Measurements from ENCODE around the gene AFAP1.

The AFAP1 gene

GRCh38 chr4:7827566-7827965 is 112.1 kb downstream of the AFAP1 start:
- H3K27ac ChIP-seq: peak overlapping the region; percentile 73 to 84
- TF ChIP-seq CTCF (IDR thresholded peaks at IDR 0.05): no peak
- DNase-seq (ENCODE audit: low spot score): peak; percentile 49

GRCh38 chr4:7826909-7827306 is 112.8 kb downstream of the AFAP1 start:
- TF ChIP-seq CTCF (IDR thresholded peaks at IDR 0.05): no peak
- H3K27ac ChIP-seq: no peak overlapping the region

More at GRCh38 chr4:7827566-7827965, 112.1 kb downstream of the AFAP1 start:
- no peak overlapping the region for H3K4me3 ChIP-seq

GRCh38 chr4:7826176-7826908 is 113.3 kb downstream of the AFAP1 start:
- H3K27ac ChIP-seq: no peak overlapping the region
- no peak for TF ChIP-seq CTCF (IDR thresholded peaks at IDR 0.05)
- H3K4me3 ChIP-seq: no peak overlapping the region
- DNase-seq (ENCODE audit: low spot score): peak; percentile 67

More at GRCh38 chr4:7826909-7827306, 112.8 kb downstream of the AFAP1 start:
- H3K4me3 ChIP-seq: no peak overlapping the region
- peak; percentile 26 for DNase-seq (ENCODE audit: low spot score)

- no peak overlapping the region for H3K4me3 ChIP-seq
- H3K27ac ChIP-seq: peak overlapping the region in 1 of 2 donors; percentile 89
- no peak for TF ChIP-seq CTCF (IDR thresholded peaks at IDR 0.05)
- DNase-seq (ENCODE audit: low spot score): no peak
These were observed 115.4 kb downstream of the AFAP1 start for GRCh38 chr4:7824218-7824617.

GRCh38 chr4:7823416-7823824 is 116.2 kb downstream of the AFAP1 start:
- peak overlapping the region; percentile 37 for H3K4me3 ChIP-seq
- peak; percentile 91 for DNase-seq (ENCODE audit: low spot score)
- peak overlapping the region; percentile 83 to 89 for H3K27ac ChIP-seq
- no peak for TF ChIP-seq CTCF (IDR thresholded peaks at IDR 0.05)

- no peak for TF ChIP-seq CTCF (IDR thresholded peaks at IDR 0.05)
- peak; percentile 74 for DNase-seq (ENCODE audit: low spot score)
- Histone ChIP-seq H3K27ac (peak overlapping the region; percentile 83 to 89), H3K4me3 (no peak overlapping the region)
These were observed 116.8 kb downstream of the AFAP1 start for GRCh38 chr4:7822877-7823276.

GRCh38 chr4:7822137-7822505 is 117.5 kb downstream of the AFAP1 start:
- H3K4me3 ChIP-seq: no peak overlapping the region
- DNase-seq (ENCODE audit: low spot score): no peak
- TF ChIP-seq CTCF (IDR thresholded peaks at IDR 0.05): no peak
- H3K27ac ChIP-seq: peak overlapping the region; percentile 43 to 46
